GM19468 (cell line): ENCODE measurements around the gene PMF1.
A peak's percentile ranks its signal among the peaks of the same experiment; 100 is the strongest.

Experiments used
- ATAC-seq: cut with Tn5 transposase; IDR thresholded peaks from one replicate; pipeline ENCODE4 v1.9.1; 2021; ENCODE audit warnings: mild to moderate bottlenecking, moderate library complexity, moderate number of reproducible peaks; ENCODE audit not compliant: unreplicated experiment; ENCODE audit errors: extremely low read depth

The PMF1 gene

GRCh38 chr1:156259805-156260204 is 47.0 kb downstream of the PMF1 start:
- no peak for ATAC-seq

DNA sequence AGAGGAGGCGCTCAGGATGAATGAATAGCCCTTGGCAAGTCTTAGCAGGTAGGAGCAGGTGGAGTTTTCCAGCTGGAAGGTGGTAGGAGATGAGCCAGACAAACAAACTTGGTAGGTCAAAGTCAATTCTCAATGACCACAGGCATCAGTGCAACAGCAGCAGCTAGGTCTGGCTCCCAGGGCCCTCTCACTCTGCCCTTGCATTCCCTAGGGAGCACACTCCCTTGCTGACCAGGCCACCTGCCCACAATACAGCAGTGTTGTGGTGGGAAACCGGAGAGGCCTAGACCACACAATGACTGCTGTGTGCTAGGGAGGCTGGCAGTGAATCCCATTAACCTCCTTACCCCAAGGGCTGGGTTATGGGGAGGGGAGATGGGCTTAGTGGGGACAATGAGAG is 48.1 kb downstream of the PMF1 start:
- no peak for ATAC-seq

GRCh38 chr1:156262461-156263287 is 49.9 kb downstream of the PMF1 start:
- no peak for ATAC-seq

DNA sequence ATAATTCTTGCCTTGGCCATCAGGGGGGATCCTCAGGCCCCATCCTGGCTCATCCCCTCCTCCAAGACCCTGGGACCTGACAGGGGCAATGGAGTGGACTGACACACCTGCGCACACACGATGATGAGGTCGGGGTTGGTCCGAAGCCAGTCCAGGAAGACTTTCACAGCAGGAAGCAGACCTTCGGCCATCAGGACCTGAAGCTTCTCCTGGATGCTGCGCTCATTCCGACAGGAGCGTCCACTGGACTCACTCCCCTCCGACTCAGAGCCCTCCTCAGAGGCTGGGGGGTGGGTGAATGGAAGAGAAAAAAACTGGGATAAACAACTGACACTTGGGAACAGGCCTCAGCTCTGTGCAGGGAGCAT is 50.5 kb downstream of the PMF1 start:
- no peak for ATAC-seq

- ATAC-seq: no peak
These were observed 53.2 kb downstream of the PMF1 start for GRCh38 chr1:156266051-156266450.

GRCh38 chr1:156268336-156268735 is 55.5 kb downstream of the PMF1 start:
- ATAC-seq: no peak

DNA sequence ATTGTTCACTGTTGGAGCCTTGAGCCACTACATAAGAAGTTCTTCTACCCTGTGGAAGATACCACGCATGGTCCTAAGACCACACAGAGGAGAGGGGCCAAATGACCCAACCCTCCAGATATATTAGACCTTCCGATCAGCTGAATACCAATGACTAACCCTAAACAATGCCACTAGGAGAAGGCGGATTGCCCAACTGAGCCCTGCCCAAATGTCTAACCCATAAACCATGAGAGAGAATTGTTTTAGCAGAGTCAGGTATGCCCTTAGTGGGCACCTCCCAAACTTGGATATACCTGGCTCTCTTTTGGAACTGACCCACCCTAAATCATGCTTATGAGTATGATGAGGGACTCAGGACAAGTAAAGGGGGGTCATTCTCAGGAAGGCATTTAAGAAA is 57.5 kb downstream of the PMF1 start:
- ATAC-seq: no peak

GRCh38 chr1:156276532-156276931 is 63.7 kb downstream of the PMF1 start:
- ATAC-seq: no peak

GRCh38 chr1:156276966-156277381 is 64.2 kb downstream of the PMF1 start:
- ATAC-seq: no peak

GRCh38 chr1:156279837-156280236 is 67.0 kb downstream of the PMF1 start:
- no peak for ATAC-seq

- ATAC-seq: no peak
These were observed 68.5 kb downstream of the PMF1 start for GRCh38 chr1:156281281-156281680.

- ATAC-seq: no peak
These were observed 69.1 kb downstream of the PMF1 start for GRCh38 chr1:156281693-156282478.

DNA sequence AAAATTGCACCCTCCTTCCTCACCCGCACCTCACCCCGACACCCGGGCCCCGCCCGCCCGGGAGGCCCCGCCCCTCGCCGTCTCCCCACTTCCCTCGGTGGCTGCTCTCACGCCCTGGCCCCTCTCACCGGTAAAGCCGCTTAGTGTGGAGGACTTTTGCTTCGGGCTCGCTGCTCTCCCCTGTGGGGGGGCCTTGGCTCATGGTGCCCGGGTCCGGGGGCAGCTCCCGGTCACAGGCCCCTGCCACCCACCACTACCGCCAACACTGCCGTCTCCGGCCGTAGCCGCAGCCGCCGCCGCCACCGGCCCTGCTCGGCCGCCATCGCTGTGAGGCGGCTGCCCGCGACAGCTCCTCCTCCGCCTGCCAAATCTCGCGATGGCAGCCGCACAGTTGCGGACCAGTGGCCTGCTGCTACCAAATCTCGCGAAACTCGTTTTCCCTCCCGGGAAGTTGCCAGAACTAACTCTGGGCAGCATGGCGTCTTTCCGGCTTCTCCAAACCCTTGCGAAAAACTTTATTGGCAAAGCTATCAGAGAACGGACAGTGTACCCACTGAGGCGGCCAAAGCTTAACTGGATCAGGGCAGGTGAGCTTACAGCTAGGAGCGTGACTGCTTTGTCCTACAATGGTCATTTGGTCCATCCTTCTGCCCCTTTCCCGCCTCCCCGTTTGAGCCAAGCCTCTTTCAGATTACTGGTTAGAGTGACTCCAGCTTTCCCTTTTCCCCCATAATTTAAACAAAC is 69.8 kb downstream of the PMF1 start, which contains the start of gene SMG5:
Gene SMG5 (minus strand): TSS at position 347 of the 744 bp plus-strand sequence. CDS start 145 bp downstream, at position 202.
- peak; percentile 66 for ATAC-seq

DNA sequence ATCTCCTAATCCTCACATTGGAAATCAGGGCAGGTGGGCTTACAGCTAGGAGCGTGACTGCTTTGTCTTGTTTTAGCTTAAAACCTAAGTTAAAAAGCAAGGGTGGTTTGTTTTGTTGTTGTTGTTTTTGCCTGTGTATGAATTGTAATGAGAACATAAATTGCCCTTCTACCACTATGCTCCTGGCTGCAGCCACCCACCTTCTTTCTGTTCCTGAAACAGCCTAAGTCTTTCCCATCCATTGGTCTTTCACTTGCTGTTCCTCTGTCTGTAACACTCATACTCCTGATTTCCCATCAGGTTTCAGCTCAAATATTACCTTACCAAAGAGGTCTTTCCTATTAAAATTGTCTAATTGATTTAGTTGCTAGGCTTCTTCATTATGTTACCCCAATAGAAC is 70.7 kb downstream of the PMF1 start:
- no peak for ATAC-seq

DNA sequence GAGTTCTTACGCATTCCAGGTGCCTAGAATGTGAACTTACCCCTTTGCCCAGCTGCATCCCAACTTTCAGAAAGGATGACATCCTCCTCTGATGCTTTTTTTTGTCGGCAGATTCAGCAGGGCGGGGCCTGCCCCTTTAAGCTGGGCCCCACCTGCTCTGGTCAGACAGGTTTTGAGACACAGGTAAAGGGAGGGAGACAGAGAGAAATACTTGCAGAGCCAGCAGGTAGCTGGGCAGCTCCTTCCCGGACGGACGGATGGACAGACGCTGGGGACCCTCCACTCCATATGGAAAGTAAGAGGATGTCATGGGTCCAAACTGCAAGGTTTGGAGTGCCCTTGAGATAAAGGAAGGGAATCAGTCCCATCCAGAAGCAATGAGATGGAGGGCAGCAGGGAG is 71.3 kb downstream of the PMF1 start, which contains the start of gene TMEM79:
Gene TMEM79 (plus strand): TSS at position 214 of the 400 bp plus-strand sequence. CDS start 902 bp downstream, outside the sequence.
- no peak for ATAC-seq

DNA sequence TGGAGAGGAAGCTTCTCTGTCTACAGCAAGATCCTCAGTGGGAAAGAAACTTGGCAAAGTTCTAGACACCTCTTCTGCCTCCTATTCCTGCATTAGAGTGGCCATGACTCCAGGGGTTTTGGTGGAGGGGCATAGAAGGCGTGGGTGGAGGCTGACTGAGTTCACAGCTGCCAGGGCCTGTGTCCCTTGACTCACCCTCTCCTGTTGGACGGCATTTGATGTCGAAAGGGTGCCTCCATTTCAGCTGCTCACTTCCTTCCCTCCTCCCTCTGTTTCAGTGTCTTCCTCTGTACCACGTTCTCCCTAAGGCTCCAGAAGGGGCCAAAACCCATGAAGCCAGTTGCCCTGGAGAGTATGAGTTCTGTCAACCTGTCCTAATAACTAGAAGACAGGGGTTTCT is 72.0 kb downstream of the PMF1 start:
- no peak for ATAC-seq

GRCh38 chr1:156285437-156285836 is 72.6 kb downstream of the PMF1 start:
- ATAC-seq: no peak

- no peak for ATAC-seq
These were observed 73.3 kb downstream of the PMF1 start for GRCh38 chr1:156286061-156286460.
